ENCODE data around the gene TNP1. TPM values are rescaled to one million over a fixed set of nuclear protein-coding genes. Genes with fewer than 3 reads are reported as not detected.

Gene TNP1
- total and polyA plus RNA-seq, 9 donors, result not detected

- no peak for DNase-seq
- 89 to 95% (median 91%) methylated on average over 2 of the region's 2 CpGs for WGBS, 3 donors
- Histone ChIP-seq H3K4me1 (ENCODE audit: insufficient read depth) (no peaks in the 10 kb centered on the region), H3K27me3 (no peaks in the 10 kb centered on the region), H3K36me3 (no peaks in the 10 kb centered on the region), H3K4me3 (no peak overlapping the region), H3K27ac (no peak overlapping the region), H3K9me3 (peaks cover 0 to under 1% of the 10 kb centered on the region in 2 donors)
- TF ChIP-seq EP300 (IDR thresholded peaks at IDR 0.05), result no peak
- TF ChIP-seq POLR2A (IDR thresholded peaks at IDR 0.05), result no peak
- TF ChIP-seq, protein P1, sequence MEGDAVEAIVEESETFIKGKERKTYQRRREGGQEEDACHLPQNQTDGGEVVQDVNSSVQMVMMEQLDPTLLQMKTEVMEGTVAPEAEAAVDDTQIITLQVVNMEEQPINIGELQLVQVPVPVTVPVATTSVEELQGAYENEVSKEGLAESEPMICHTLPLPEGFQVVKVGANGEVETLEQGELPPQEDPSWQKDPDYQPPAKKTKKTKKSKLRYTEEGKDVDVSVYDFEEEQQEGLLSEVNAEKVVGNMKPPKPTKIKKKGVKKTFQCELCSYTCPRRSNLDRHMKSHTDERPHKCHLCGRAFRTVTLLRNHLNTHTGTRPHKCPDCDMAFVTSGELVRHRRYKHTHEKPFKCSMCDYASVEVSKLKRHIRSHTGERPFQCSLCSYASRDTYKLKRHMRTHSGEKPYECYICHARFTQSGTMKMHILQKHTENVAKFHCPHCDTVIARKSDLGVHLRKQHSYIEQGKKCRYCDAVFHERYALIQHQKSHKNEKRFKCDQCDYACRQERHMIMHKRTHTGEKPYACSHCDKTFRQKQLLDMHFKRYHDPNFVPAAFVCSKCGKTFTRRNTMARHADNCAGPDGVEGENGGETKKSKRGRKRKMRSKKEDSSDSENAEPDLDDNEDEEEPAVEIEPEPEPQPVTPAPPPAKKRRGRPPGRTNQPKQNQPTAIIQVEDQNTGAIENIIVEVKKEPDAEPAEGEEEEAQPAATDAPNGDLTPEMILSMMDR (IDR thresholded peaks at IDR 0.05), result no peak
- intact Hi-C loops (cut with DNase I), result no loop called here
These were observed 37.8 kb upstream of the TNP1 start for GRCh38 chr2:216897561-216898203.

- Histone ChIP-seq H3K4me1 (ENCODE audit: insufficient read depth) (no peaks in the 10 kb centered on the region), H3K27me3 (no peaks in the 10 kb centered on the region), H3K9me3 (no peaks in the 10 kb centered on the region), H3K27ac (no peak overlapping the region), H3K36me3 (no peaks in the 10 kb centered on the region), H3K4me3 (no peak overlapping the region)
- intact Hi-C loops (cut with DNase I), result no loop called here
- 95 to 96% (median 96%) methylated on average over 2 of the region's 2 CpGs for WGBS, 3 donors
- DNase-seq, result no peak
- TF ChIP-seq POLR2A (IDR thresholded peaks at IDR 0.05) (no peak), EP300 (IDR thresholded peaks at IDR 0.05) (no peak)
- TF ChIP-seq, protein P1 (IDR thresholded peaks at IDR 0.05), result no peak
These were observed 30.3 kb upstream of the TNP1 start for GRCh38 chr2:216890138-216890537.

- intact Hi-C loops (cut with DNase I), result no loop called here
- H3K27ac ChIP-seq, result no peak overlapping the region
These were observed 29.2 kb upstream of the TNP1 start for GRCh38 chr2:216888887-216889622.

DNA sequence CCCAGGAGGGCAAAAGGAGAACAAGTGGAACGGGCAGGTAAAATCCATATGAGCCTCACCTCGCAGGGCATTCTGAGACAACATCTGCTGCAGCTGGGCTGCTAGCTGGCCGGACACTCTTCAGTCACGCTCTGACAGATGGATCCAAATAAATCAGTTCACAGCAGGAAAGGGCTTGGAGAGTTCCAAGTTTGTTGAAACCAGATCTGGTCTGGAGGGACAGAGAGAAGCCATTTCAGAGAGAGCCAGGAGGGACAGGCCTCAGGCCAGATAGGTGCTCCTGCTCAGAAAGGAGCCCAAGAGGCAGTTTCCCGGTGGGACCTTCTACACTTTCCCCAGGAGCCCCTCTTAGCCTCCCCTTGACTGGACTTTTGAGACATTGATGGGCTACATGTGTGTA lies 28.2 kb upstream of the TNP1 start:
- WGBS, 3 donors, result 91 to 97% (median 94%) methylated on average over 5 of the region's 5 CpGs
- intact Hi-C loops (cut with DNase I), result no loop called here

More at GRCh38 chr2:216888887-216889622, 29.2 kb upstream of the TNP1 start:
- TF ChIP-seq EP300 (IDR thresholded peaks at IDR 0.05), result no peak
- TF ChIP-seq POLR2A (IDR thresholded peaks at IDR 0.05), result no peak
- TF ChIP-seq, protein P1 (IDR thresholded peaks at IDR 0.05), result no peak
- Histone ChIP-seq H3K27me3 (no peaks in the 10 kb centered on the region), H3K4me3 (no peak overlapping the region), H3K4me1 (ENCODE audit: insufficient read depth) (no peaks in the 10 kb centered on the region), H3K36me3 (no peaks in the 10 kb centered on the region), H3K9me3 (no peaks in the 10 kb centered on the region)
- no peak for DNase-seq
- 82 to 86% (median 82%) methylated on average over 8 of the region's 8 CpGs for WGBS, 3 donors

DNA sequence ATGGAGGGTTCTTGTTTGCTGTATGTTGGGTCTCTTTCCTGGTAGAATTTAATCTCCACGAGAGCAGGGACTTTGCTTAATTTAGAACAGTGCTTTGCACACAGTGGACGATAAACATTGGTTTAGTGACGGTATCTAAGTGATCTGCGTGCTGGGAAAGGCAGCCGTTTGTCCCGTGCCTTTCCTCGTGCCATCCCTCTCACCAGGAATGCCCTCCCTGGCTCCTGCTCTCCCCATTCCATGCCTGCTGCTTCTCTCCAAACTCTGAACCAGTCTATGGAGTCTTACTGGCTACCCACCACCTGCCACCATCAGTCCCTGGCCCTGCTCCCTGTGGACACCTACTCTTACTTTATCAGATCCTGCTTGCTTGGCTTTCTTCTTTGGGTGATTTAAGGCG lies 27.3 kb upstream of the TNP1 start:
- intact Hi-C loops (cut with DNase I), result no loop called here
- no peaks in the 10 kb centered on the region for H3K36me3 ChIP-seq
- WGBS, 3 donors, result 92 to 96% (median 93%) methylated on average over 8 of the region's 8 CpGs
- H3K27me3 ChIP-seq, result no peaks in the 10 kb centered on the region
- no peaks in the 10 kb centered on the region for H3K9me3 ChIP-seq
- DNase-seq, result no peak
- no peaks in the 10 kb centered on the region for H3K4me1 ChIP-seq (ENCODE audit: insufficient read depth)
- TF ChIP-seq, protein P1 (IDR thresholded peaks at IDR 0.05), result no peak
- TF ChIP-seq EP300 (IDR thresholded peaks at IDR 0.05), result no peak
- no peak for TF ChIP-seq POLR2A (IDR thresholded peaks at IDR 0.05)
- no peak overlapping the region for H3K4me3 ChIP-seq
- no peak overlapping the region for H3K27ac ChIP-seq

More for the DNA sequence above, 28.2 kb upstream of the TNP1 start:
- H3K4me3 ChIP-seq, result no peak overlapping the region
- no peak for TF ChIP-seq EP300 (IDR thresholded peaks at IDR 0.05)
- H3K4me1 ChIP-seq (ENCODE audit: insufficient read depth), result no peaks in the 10 kb centered on the region
- no peaks in the 10 kb centered on the region for H3K9me3 ChIP-seq
- no peak overlapping the region for H3K27ac ChIP-seq
- H3K36me3 ChIP-seq, result no peaks in the 10 kb centered on the region
- no peak for DNase-seq
- no peaks in the 10 kb centered on the region for H3K27me3 ChIP-seq

Measured in ovary (tissue), 9 donors.